ENCODE data around the gene NEU2. TPM values are rescaled to one million over a fixed set of nuclear protein-coding genes. Genes with fewer than 3 reads are reported as not detected.
A peak's percentile ranks its signal among the peaks of the same experiment; 100 is the strongest.

The NEU2 gene
- total RNA-seq, 6 donors from 2014 or later = not detected

GRCh38 chr2:233076749-233077148, 44.3 kb downstream of the NEU2 start:
- no peaks in the 10 kb centered on the region for H3K27me3 ChIP-seq
- peaks cover 0 to 2% (median 0%) of the 10 kb centered on the region in 4 donors for H3K9me3 ChIP-seq
- 36 to 45% methylated on average over 3 of the region's 3 CpGs for WGBS, 2 donors
- TF ChIP-seq POLR2AphosphoS5 (IDR thresholded peaks at IDR 0.05) (no peak), EP300 (IDR thresholded peaks at IDR 0.05) (no peak), CTCF (IDR thresholded peaks at IDR 0.05) (no peak), POLR2A (IDR thresholded peaks at IDR 0.05) (no peak)
- DNase-seq (no peak), ATAC-seq (ENCODE audit: low FRiP score in 2 of 2) (no peak)
- H3K4me1 ChIP-seq = peaks cover 42 to 53% (median 47%) of the 10 kb centered on the region in 4 donors
- H3K4me3 ChIP-seq = no peak overlapping the region
- H3K36me3 ChIP-seq = no peaks in the 10 kb centered on the region
- H3K27ac ChIP-seq = peak overlapping the region in 3 of 4 donors; percentile 76 to 82 (median 79)

GRCh38 chr2:233079473-233079877, 47.0 kb downstream of the NEU2 start:
- no peak for ATAC-seq (ENCODE audit: low FRiP score in 2 of 2)
- TF ChIP-seq EP300 (IDR thresholded peaks at IDR 0.05) (no peak), POLR2A (IDR thresholded peaks at IDR 0.05) (no peak), POLR2AphosphoS5 (IDR thresholded peaks at IDR 0.05) (no peak), CTCF (IDR thresholded peaks at IDR 0.05) (no peak)
- Histone ChIP-seq H3K36me3 (no peaks in the 10 kb centered on the region), H3K27ac (peak overlapping the region; percentile 30 to 87 (median 75)), H3K9me3 (no peaks in the 10 kb centered on the region), H3K4me3 (no peak overlapping the region), H3K4me1 (peaks cover 64 to 78% (median 70%) of the 10 kb centered on the region in 4 donors), H3K27me3 (no peaks in the 10 kb centered on the region)
- WGBS, 2 donors = 44 to 50% methylated on average over 10 of the region's 10 CpGs
- no peak for DNase-seq

GRCh38 chr2:233079953-233080835, 47.7 kb downstream of the NEU2 start:
- H3K36me3 ChIP-seq = no peaks in the 10 kb centered on the region
- no peak overlapping the region for H3K4me3 ChIP-seq
- DNase-seq = no peak
- no peak for TF ChIP-seq CTCF (IDR thresholded peaks at IDR 0.05)
- no peak for TF ChIP-seq POLR2A (IDR thresholded peaks at IDR 0.05)
- no peak for TF ChIP-seq EP300 (IDR thresholded peaks at IDR 0.05)
- no peak for TF ChIP-seq POLR2AphosphoS5 (IDR thresholded peaks at IDR 0.05)
- H3K27ac ChIP-seq = peak overlapping the region; percentile 30 to 87 (median 75)
- WGBS, 2 donors = 73 to 83% methylated on average over 18 to 20 of the region's 20 CpGs
- no peak for ATAC-seq (ENCODE audit: low FRiP score in 2 of 2)
- no peaks in the 10 kb centered on the region for H3K27me3 ChIP-seq
- H3K4me1 ChIP-seq = peaks cover 63 to 79% (median 70%) of the 10 kb centered on the region in 4 donors
- H3K9me3 ChIP-seq = no peaks in the 10 kb centered on the region

GRCh38 chr2:233080836-233081229, 48.4 kb downstream of the NEU2 start:
- Histone ChIP-seq H3K27ac (peak overlapping the region; percentile 28 to 87 (median 74)), H3K36me3 (no peaks in the 10 kb centered on the region), H3K9me3 (no peaks in the 10 kb centered on the region), H3K4me1 (peaks cover 64 to 79% (median 70%) of the 10 kb centered on the region in 4 donors), H3K27me3 (no peaks in the 10 kb centered on the region), H3K4me3 (no peak overlapping the region)
- TF ChIP-seq POLR2A (IDR thresholded peaks at IDR 0.05) = no peak
- no peak for TF ChIP-seq EP300 (IDR thresholded peaks at IDR 0.05)
- TF ChIP-seq CTCF (IDR thresholded peaks at IDR 0.05) = no peak
- TF ChIP-seq POLR2AphosphoS5 (IDR thresholded peaks at IDR 0.05) = no peak
- ATAC-seq (ENCODE audit: low FRiP score in 2 of 2) (no peak), DNase-seq (no peak)
- 88 to 91% methylated on average over 5 to 9 of the region's 11 CpGs for WGBS, 2 donors

Measured in upper lobe of left lung (tissue), 6 donors.